Fibroblast of lung (primary cell): ENCODE measurements around the gene MGAT5. TPM values are rescaled to one million over a fixed set of nuclear protein-coding genes. Genes with fewer than 3 reads are reported as not detected.

ENCODE experiments used
- DNase-seq, 2 donors: peaks; one replicate each; pipeline versions ENCODE4 v3.0.0 to v3.0.0-alpha.2; 2010; ENCODE audit warnings: low read depth in 2 of 2
- H2AFZ ChIP-seq: 2 replicates; pipeline ENCODE4 v1.5.1; 2012; ENCODE audit warnings: low read length, control low read depth, inconsistent platforms
- H3K27ac ChIP-seq: 2 replicates; pipeline ENCODE4 v1.5.1; 2011; ENCODE audit warnings: low read length, control low read depth; ENCODE audit not compliant: insufficient read depth
- H3K27me3 ChIP-seq: 2 replicates; pipeline ENCODE4 v1.5.1; 2011; ENCODE audit warnings: mild to moderate bottlenecking, low read length; ENCODE audit not compliant: control insufficient read depth, insufficient read depth
- H3K36me3 ChIP-seq: 2 replicates; pipeline ENCODE4 v1.5.1; 2011; ENCODE audit warnings: low read length; ENCODE audit not compliant: control insufficient read depth, insufficient read depth
- H3K4me1 ChIP-seq: 2 replicates; pipeline ENCODE4 v1.5.1; 2011; ENCODE audit warnings: low read length; ENCODE audit not compliant: control insufficient read depth, insufficient read depth; ENCODE audit errors: extremely low read depth
- H3K4me2 ChIP-seq: 2 replicates; pipeline ENCODE4 v1.5.1; 2011; ENCODE audit warnings: low read length, control low read depth; ENCODE audit not compliant: insufficient read depth; ENCODE audit errors: extremely low read depth
- H3K4me3 ChIP-seq, 4 experiments: fragments of 200-600 bp in 1 of 4; sonication (generic) in 1 of 4; replicated peaks in 1 of 4; 2 replicates each; pipeline ENCODE4 v1.5.1; 2011 to 2016; ENCODE audit warnings: low read length in 4 of 4, low read depth in 3 of 4, mild to moderate bottlenecking in 3 of 4, control low read depth in 2 of 4, inconsistent platforms in 1 of 4, mixed read lengths in 1 of 4; ENCODE audit not compliant: insufficient read depth in 1 of 4; ENCODE audit errors: control extremely low read depth in 1 of 4
- H3K79me2 ChIP-seq: 2 replicates; pipeline ENCODE4 v1.5.1; 2012; ENCODE audit warnings: mild to moderate bottlenecking, low read length, inconsistent platforms; ENCODE audit not compliant: control insufficient read depth, insufficient read depth
- H3K9ac ChIP-seq: 2 replicates; pipeline ENCODE4 v1.5.1; 2011; ENCODE audit warnings: mild to moderate bottlenecking, low read length, control low read depth; ENCODE audit not compliant: insufficient read depth
- H3K9me3 ChIP-seq: 2 replicates; pipeline ENCODE4 v1.5.1; 2012; ENCODE audit warnings: low read depth, low read length; ENCODE audit not compliant: control insufficient read depth, insufficient read depth
- H4K20me1 ChIP-seq: 2 replicates; pipeline ENCODE4 v1.5.1; 2011; ENCODE audit warnings: low read length; ENCODE audit not compliant: control insufficient read depth, insufficient read depth; ENCODE audit errors: extremely low read depth
- EZH2 ChIP-seq: IDR thresholded peaks from 2 replicates; pipeline ENCODE4 v1.5.1; 2012; ENCODE audit warnings: low read length, control low read depth, mild to moderate bottlenecking; ENCODE audit errors: missing control alignments
- polyA plus RNA-seq, 2 donors: library from polyadenylated mRNA; depleted of rRNA in 1 of 2; stranded (reverse) in 1 of 2; unstranded in 1 of 2; fragments of >200 nt; gene quantifications; 2 replicates each; pipeline ENCODE4 v1.2.1, GENCODE V29; 2011 to 2012; ENCODE audit warnings: missing spikeins in 1 of 2
- total RNA-seq: library from RNA; depleted of rRNA; stranded (reverse); fragments of >200 nt; gene quantifications from 2 replicates; pipeline ENCODE4 v1.2.1, GENCODE V29; 2014
- TF ChIP-seq, protein P1 (sequence below), 2 donors: IDR thresholded peaks in 1 of 2; conservative IDR thresholded peaks in 1 of 2; 1 replicate in 1 of 2; 2 replicates in 1 of 2; pipeline ENCODE4 v1.5.1; 2011 to 2012; ENCODE audit warnings: low read length in 2 of 2, control low read depth in 1 of 2, inconsistent platforms in 1 of 2, low read depth in 1 of 2, mild to moderate bottlenecking in 1 of 2

Gene MGAT5
- total and polyA plus RNA-seq, 2 donors (not counting 1 experiment from before 2014, with no cell fraction given), result 270 to 301 TPM

DNA sequence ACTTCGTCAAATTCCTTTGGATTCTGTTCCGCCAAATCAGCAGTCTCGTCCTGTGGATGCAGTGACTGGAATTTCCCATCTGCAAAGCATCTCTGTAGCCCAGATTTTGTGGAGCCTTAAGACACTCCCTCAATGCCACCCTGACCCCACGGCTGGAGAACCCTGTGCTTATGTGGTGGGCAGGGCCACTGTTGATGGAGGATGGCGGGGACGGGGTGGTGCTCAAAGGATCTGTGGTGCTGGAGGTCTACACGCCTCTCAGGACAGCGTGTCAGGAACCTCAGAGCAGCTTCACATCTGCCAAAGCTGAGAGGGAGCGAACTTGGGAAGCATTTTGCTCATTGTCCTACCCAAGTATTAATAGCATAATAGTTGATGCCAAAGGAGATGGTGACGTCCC is 200.1 kb downstream of the MGAT5 start:
- Histone ChIP-seq H3K79me2 (no peaks in the 10 kb centered on the region), H3K9me3 (no peaks in the 10 kb centered on the region), H3K4me1 (no peaks in the 10 kb centered on the region), H2AFZ (no peak overlapping the region), H3K36me3 (peaks cover 8% of the 10 kb centered on the region), H3K4me3 (no peak overlapping the region), H3K9ac (no peak overlapping the region), H4K20me1 (no peaks in the 10 kb centered on the region), H3K27me3 (no peaks in the 10 kb centered on the region), H3K27ac (no peak overlapping the region), H3K4me2 (no peak overlapping the region)
- no peak for DNase-seq
- no peak for TF ChIP-seq EZH2
- TF ChIP-seq, protein P1, sequence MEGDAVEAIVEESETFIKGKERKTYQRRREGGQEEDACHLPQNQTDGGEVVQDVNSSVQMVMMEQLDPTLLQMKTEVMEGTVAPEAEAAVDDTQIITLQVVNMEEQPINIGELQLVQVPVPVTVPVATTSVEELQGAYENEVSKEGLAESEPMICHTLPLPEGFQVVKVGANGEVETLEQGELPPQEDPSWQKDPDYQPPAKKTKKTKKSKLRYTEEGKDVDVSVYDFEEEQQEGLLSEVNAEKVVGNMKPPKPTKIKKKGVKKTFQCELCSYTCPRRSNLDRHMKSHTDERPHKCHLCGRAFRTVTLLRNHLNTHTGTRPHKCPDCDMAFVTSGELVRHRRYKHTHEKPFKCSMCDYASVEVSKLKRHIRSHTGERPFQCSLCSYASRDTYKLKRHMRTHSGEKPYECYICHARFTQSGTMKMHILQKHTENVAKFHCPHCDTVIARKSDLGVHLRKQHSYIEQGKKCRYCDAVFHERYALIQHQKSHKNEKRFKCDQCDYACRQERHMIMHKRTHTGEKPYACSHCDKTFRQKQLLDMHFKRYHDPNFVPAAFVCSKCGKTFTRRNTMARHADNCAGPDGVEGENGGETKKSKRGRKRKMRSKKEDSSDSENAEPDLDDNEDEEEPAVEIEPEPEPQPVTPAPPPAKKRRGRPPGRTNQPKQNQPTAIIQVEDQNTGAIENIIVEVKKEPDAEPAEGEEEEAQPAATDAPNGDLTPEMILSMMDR (conservative IDR thresholded peaks at IDR 0.05 in 1 of 2, IDR thresholded peaks at IDR 0.05 in 1 of 2; ENCODE audit: low read depth in 1 of 2, low read length in 2 of 2), result no peak

DNA sequence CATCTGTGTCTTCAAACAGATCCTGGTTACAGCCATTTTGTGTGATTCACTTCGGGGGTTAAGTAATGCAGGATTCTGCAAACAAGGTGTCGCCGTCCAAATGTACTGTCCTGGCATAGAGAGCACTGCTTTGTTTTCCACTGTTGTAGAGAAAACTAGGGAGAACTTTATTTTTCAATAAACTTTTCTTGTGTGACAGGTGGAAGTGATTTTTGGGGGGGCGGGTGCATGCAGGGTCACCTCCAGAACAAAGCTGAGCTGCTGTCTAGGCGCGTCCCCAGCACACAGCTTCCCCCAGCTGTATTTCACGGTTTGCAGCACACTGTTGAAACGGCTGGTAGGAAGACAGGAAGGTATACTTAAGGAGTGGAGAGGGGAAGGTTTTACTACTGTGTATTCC is 200.6 kb downstream of the MGAT5 start:
- Histone ChIP-seq H3K79me2 (no peaks in the 10 kb centered on the region), H3K27ac (no peak overlapping the region), H3K4me3 (no peak overlapping the region), H3K4me1 (no peaks in the 10 kb centered on the region), H2AFZ (no peak overlapping the region), H3K4me2 (no peak overlapping the region), H3K27me3 (no peaks in the 10 kb centered on the region), H3K36me3 (peaks cover 6% of the 10 kb centered on the region), H4K20me1 (no peaks in the 10 kb centered on the region), H3K9ac (no peak overlapping the region), H3K9me3 (no peaks in the 10 kb centered on the region)
- no peak for TF ChIP-seq EZH2
- TF ChIP-seq, protein P1 (conservative IDR thresholded peaks at IDR 0.05 in 1 of 2, IDR thresholded peaks at IDR 0.05 in 1 of 2; ENCODE audit: low read depth in 1 of 2, low read length in 2 of 2), result no peak
- DNase-seq, result no peak

DNA sequence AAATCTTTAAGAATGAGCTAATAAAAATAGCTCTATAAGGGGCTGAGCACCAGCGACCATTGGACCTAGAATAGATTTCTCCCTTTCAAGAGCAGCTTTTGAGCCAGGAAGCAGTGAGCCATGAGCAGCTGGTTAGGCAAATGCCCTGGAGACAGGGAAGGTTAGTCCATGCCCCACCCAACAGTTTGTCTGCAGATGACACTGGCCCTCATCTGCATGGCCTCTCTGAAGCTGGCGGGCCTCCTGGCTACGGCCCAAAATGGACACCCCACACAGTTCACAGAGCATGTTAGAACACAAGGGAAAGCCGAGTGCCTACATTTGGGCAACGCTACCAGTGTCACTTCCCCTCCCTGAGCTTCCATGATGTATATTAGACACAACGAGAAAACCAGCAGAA is 201.1 kb downstream of the MGAT5 start:
- TF ChIP-seq, protein P1 (conservative IDR thresholded peaks at IDR 0.05 in 1 of 2, IDR thresholded peaks at IDR 0.05 in 1 of 2; ENCODE audit: low read depth in 1 of 2, low read length in 2 of 2), result no peak
- TF ChIP-seq EZH2, result no peak
- no peaks in the 10 kb centered on the region for H3K27me3 ChIP-seq
- H3K27ac ChIP-seq, result no peak overlapping the region
- peaks cover 4% of the 10 kb centered on the region for H3K36me3 ChIP-seq
- H3K9me3 ChIP-seq, result no peaks in the 10 kb centered on the region
- H2AFZ ChIP-seq, result no peak overlapping the region
- H4K20me1 ChIP-seq, result no peaks in the 10 kb centered on the region
- no peaks in the 10 kb centered on the region for H3K79me2 ChIP-seq
- H3K9ac ChIP-seq, result no peak overlapping the region
- H3K4me2 ChIP-seq, result no peak overlapping the region
- no peak for DNase-seq
- H3K4me3 ChIP-seq, result no peak overlapping the region
- no peaks in the 10 kb centered on the region for H3K4me1 ChIP-seq
